Activated CD8-positive, alpha-beta memory T cell treated with anti-CD3 and anti-CD28 coated beads, Interleukin-2, amount 50 U/mL, for 48 hours (primary cell): ENCODE measurements around the gene PEX14.

Source experiments
- DNase-seq: peaks from one replicate; pipeline ENCODE4 v3.0.0-alpha.2; 2020

PEX14 gene

GRCh38 chr1:10672343-10673050, 197.7 kb downstream of the PEX14 start:
- DNase-seq = no peak

- DNase-seq = no peak
Observed at GRCh38 chr1:10673109-10673711, 198.5 kb downstream of the PEX14 start.

GRCh38 chr1:10674222-10674621, 199.5 kb downstream of the PEX14 start:
- no peak for DNase-seq

- DNase-seq = no peak
Observed at GRCh38 chr1:10674700-10675609, 200.2 kb downstream of the PEX14 start.

DNA sequence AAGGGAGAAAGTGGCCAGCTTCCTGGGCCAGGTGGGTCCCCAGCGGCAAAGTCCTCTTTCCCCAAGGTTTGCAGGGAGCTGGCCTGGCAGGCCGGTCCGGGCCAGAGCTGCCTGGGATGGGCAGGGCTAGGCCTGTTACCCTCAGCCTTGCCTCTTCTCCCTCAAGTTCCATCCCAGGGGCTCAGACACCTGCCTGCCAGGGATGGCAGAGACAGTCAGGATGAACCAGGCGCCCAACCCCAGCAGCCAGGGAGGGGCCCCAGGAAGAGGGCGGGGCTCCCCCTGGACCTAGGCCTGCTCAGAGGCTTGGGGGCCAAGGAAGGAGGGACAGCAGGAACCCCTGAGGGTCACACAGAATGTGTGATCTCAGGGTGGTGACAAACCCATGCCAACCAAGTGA, 201.1 kb downstream of the PEX14 start:
- DNase-seq = no peak

GRCh38 chr1:10676963-10677362, 202.2 kb downstream of the PEX14 start:
- no peak for DNase-seq

- no peak for DNase-seq
Observed at GRCh38 chr1:10677491-10678391, 203.0 kb downstream of the PEX14 start.

- DNase-seq = no peak
Observed at GRCh38 chr1:10678402-10678801, 203.7 kb downstream of the PEX14 start.

GRCh38 chr1:10678852-10679251, 204.1 kb downstream of the PEX14 start:
- no peak for DNase-seq

- DNase-seq = no peak
Observed at GRCh38 chr1:10679496-10680220, 204.9 kb downstream of the PEX14 start.
